ENCODE measurements around the gene HAPLN3. TPM values are rescaled to one million over a fixed set of nuclear protein-coding genes. Genes with fewer than 3 reads are reported as not detected.

HAPLN3 gene
- total RNA-seq, 6 donors from 2014 or later: 1.7 to 23.0 (median 4.6) TPM

DNA sequence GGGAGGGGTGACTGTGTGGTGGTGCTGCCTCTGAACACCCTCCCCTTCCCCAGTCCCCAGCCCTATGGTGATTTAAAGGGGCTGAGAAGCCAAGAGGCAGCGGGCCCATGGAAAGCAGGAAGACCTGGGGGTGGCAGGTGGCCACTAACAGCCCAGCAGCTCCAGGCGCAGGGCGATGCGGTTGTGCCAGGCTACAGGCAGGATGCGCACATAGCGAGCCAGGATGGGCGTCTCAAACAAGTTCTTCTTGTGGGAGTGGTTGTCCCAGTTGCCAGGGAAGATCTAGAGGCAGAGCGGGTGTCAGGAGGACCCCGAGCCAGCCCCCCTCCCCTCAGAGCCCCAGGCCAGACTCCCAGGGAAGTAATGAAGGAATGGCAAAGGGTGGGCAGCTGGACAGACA is 3.9 kb upstream of the HAPLN3 start:
- peaks cover 21 to 34% (median 27%) of the 10 kb centered on the region in 4 donors for H3K4me1 ChIP-seq
- ATAC-seq (ENCODE audit: low FRiP score in 2 of 2) (no peak), DNase-seq (no peak)
- peaks cover 0 to 44% (median 14%) of the 10 kb centered on the region in 4 donors for H3K36me3 ChIP-seq
- TF ChIP-seq, protein P1, sequence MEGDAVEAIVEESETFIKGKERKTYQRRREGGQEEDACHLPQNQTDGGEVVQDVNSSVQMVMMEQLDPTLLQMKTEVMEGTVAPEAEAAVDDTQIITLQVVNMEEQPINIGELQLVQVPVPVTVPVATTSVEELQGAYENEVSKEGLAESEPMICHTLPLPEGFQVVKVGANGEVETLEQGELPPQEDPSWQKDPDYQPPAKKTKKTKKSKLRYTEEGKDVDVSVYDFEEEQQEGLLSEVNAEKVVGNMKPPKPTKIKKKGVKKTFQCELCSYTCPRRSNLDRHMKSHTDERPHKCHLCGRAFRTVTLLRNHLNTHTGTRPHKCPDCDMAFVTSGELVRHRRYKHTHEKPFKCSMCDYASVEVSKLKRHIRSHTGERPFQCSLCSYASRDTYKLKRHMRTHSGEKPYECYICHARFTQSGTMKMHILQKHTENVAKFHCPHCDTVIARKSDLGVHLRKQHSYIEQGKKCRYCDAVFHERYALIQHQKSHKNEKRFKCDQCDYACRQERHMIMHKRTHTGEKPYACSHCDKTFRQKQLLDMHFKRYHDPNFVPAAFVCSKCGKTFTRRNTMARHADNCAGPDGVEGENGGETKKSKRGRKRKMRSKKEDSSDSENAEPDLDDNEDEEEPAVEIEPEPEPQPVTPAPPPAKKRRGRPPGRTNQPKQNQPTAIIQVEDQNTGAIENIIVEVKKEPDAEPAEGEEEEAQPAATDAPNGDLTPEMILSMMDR (IDR thresholded peaks at IDR 0.05): no peak
- TF ChIP-seq POLR2AphosphoS5 (IDR thresholded peaks at IDR 0.05) (no peak), EP300 (IDR thresholded peaks at IDR 0.05) (no peak)
- no peak overlapping the region for H3K27ac ChIP-seq
- no peaks in the 10 kb centered on the region for H3K9me3 ChIP-seq
- 91 to 96% methylated on average over 9 of the region's 9 CpGs for WGBS, 2 donors
- H3K27me3 ChIP-seq: peaks cover 0 to 12% (median under 1%) of the 10 kb centered on the region in 4 donors
- H3K4me3 ChIP-seq: no peak overlapping the region

DNA sequence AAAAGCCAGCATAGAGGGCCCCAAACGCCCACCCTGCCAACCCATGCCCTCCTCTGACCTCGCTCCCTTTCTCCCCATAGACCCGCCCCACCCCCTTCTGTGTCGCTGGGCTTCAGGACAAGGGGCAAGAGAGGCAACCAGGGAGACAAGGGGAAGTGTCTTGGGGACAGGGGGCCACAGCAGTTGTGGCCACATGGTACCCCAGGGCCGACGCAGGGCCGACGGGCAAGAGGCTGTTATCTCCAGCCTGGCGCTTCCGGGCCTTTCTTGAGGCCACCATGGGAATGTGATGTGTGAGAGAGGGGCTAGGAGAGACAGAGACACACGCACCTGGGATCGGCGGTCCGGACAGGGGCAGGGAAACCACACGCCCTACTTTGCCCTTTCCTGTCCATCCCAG is 3.4 kb upstream of the HAPLN3 start:
- H3K36me3 ChIP-seq: peaks cover 0 to 39% (median 14%) of the 10 kb centered on the region in 4 donors
- no peak for ATAC-seq (ENCODE audit: low FRiP score in 2 of 2)
- peak in 1 of 2 donors; percentile 67 for DNase-seq
- 83 to 91% methylated on average over 14 to 15 of the region's 15 CpGs for WGBS, 2 donors
- peaks cover 0 to 13% (median 2%) of the 10 kb centered on the region in 4 donors for H3K27me3 ChIP-seq
- peaks cover 26 to 38% (median 30%) of the 10 kb centered on the region in 4 donors for H3K4me1 ChIP-seq
- no peak overlapping the region for H3K4me3 ChIP-seq
- no peak overlapping the region for H3K27ac ChIP-seq
- no peaks in the 10 kb centered on the region for H3K9me3 ChIP-seq
- TF ChIP-seq, protein P1 (IDR thresholded peaks at IDR 0.05): no peak
- TF ChIP-seq POLR2A (IDR thresholded peaks at IDR 0.05): no peak
- TF ChIP-seq POLR2AphosphoS5 (IDR thresholded peaks at IDR 0.05): no peak
- no peak for TF ChIP-seq EP300 (IDR thresholded peaks at IDR 0.05)

DNA sequence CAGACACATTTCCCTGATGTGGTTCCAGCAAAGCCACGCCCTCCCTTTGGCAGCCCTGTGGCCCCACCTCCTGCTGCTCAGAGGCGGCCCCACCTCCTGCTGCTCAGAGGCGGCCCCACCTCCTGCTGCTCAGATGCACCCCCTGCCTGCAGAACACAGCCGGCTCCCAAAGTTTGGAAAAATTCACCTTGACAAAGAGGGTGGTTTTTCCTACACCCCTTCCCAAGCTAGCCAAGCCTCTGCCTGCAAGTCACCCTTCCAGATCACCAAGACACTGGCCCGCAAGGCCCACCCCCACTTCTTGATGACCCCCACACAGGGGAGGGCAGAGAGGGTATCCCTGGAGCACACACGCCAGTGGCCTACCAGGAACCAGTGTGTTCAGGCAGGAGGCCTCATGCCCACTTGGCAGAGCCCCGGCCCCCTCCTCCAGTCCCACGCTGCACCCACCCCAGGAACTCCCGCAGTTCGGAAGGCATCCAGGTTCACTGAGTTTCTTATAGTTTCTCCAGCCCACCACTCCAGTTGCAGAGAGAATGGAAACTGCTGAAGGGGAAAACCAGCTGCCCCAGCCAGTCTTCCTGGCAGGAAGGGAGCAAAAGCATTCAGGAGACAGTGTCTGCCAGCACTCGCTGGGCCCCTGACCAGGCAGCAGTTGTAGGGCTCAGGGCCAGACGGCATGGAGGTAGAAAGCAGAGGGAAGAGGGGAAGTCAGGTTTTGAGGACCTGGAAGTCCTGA is 2.3 kb upstream of the HAPLN3 start:
- ATAC-seq (ENCODE audit: low FRiP score in 2 of 2): peak; percentile 89 to 97
- H3K36me3 ChIP-seq: peaks cover 0 to 32% (median 14%) of the 10 kb centered on the region in 4 donors
- peak overlapping the region in 3 of 4 donors; percentile 17 to 54 (median 54) for H3K27ac ChIP-seq
- TF ChIP-seq EP300 (IDR thresholded peaks at IDR 0.05): no peak
- TF ChIP-seq, protein P1 (IDR thresholded peaks at IDR 0.05): peak; percentile 41 to 71 (median 54)
- no peak for TF ChIP-seq POLR2AphosphoS5 (IDR thresholded peaks at IDR 0.05)
- H3K9me3 ChIP-seq: no peaks in the 10 kb centered on the region
- peak; percentile 88 to 91 for DNase-seq
- WGBS, 2 donors: 31 to 42% methylated on average over 3 to 12 of the region's 12 CpGs
- no peak overlapping the region for H3K4me3 ChIP-seq
- peaks cover 26 to 38% (median 30%) of the 10 kb centered on the region in 4 donors for H3K4me1 ChIP-seq
- peaks cover 0 to 13% (median 2%) of the 10 kb centered on the region in 4 donors for H3K27me3 ChIP-seq

DNA sequence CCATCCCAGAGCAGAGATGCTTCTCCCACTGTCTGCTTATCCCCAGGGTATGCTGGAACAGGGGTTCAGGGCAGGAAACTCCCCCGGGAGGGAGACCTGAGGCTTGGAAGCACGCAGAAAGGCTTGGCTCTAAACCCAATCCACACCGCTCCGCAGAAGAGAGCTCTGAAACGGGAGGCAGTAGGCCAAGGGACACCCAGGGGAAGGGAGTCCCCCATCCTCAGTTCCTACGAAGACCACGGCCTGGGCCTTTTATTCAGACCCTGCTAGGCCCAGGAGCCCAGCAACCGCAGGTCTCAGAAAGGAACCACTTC is 1.8 kb upstream of the HAPLN3 start:
- Histone ChIP-seq H3K27ac (peak overlapping the region in 3 of 4 donors; percentile 17 to 54 (median 54)), H3K4me1 (peaks cover 26 to 38% (median 30%) of the 10 kb centered on the region in 4 donors), H3K27me3 (peaks cover 0 to 13% (median 2%) of the 10 kb centered on the region in 4 donors), H3K9me3 (no peaks in the 10 kb centered on the region), H3K4me3 (no peak overlapping the region), H3K36me3 (peaks cover 0 to 26% (median 14%) of the 10 kb centered on the region in 4 donors)
- TF ChIP-seq EP300 (IDR thresholded peaks at IDR 0.05): no peak
- TF ChIP-seq POLR2A (IDR thresholded peaks at IDR 0.05): no peak
- TF ChIP-seq, protein P1 (IDR thresholded peaks at IDR 0.05): no peak
- no peak for ATAC-seq (ENCODE audit: low FRiP score in 2 of 2)
- 40 to 46% methylated on average over 6 to 8 of the region's 8 CpGs for WGBS, 2 donors
- no peak for DNase-seq

Data from upper lobe of left lung (tissue), 6 donors.